ENCODE measurements around the gene NME7.
"Not testable (repeated sequence)": the region's sequence is repeated elsewhere in the genome, so short reads cannot be mapped to it uniquely, and the experiment has no call there.

Gene NME7

GRCh38 chr1:169367686-169368405, at the start of gene NME7, which contains the start of gene BLZF1:
Gene NME7 (minus strand): TSS chr1:169367797. CDS start chr1:169367710, 87 bp downstream.
Gene BLZF1 (plus strand): TSS chr1:169368195. CDS start chr1:169369523, 1,328 bp downstream.
- DNase-seq, result peak; percentile 96

- no peak for DNase-seq
These were observed 47.4 kb upstream of the NME7 start for GRCh38 chr1:169414952-169415351.

- not testable (repeated sequence) for DNase-seq
These were observed 40.7 kb upstream of the NME7 start for GRCh38 chr1:169408340-169408739.

GRCh38 chr1:169402578-169402977, 35.0 kb upstream of the NME7 start:
- DNase-seq, result not testable (repeated sequence)

- peak; percentile 17 for DNase-seq
These were observed 28.4 kb upstream of the NME7 start for GRCh38 chr1:169395955-169396354.

GRCh38 chr1:169392406-169392805, 24.8 kb upstream of the NME7 start:
- DNase-seq, result peak; percentile 10

- DNase-seq, result no peak
These were observed 22.7 kb upstream of the NME7 start for GRCh38 chr1:169390303-169390702.

- no peak for DNase-seq
These were observed 19.8 kb upstream of the NME7 start for GRCh38 chr1:169387399-169387798.

- no peak for DNase-seq
These were observed 15.9 kb upstream of the NME7 start for GRCh38 chr1:169383449-169383848.

- DNase-seq, result no peak
These were observed 13.6 kb upstream of the NME7 start for GRCh38 chr1:169381162-169381561.

GRCh38 chr1:169371404-169371803, 3.8 kb upstream of the NME7 start:
- no peak for DNase-seq

- no peak for DNase-seq
These were observed 791 bp upstream of the NME7 start for GRCh38 chr1:169368406-169368769.

- DNase-seq, result no peak
These were observed 406 bp downstream of the NME7 start for GRCh38 chr1:169367096-169367685.

- DNase-seq, result peak; percentile 10
These were observed 2.6 kb downstream of the NME7 start for GRCh38 chr1:169364948-169365347.

GRCh38 chr1:169363046-169363730, 4.4 kb downstream of the NME7 start:
- DNase-seq, result peak; percentile 94

GRCh38 chr1:169361281-169361680, 6.3 kb downstream of the NME7 start:
- peak; percentile 42 for DNase-seq

- DNase-seq, result no peak
These were observed 7.2 kb downstream of the NME7 start for GRCh38 chr1:169360415-169360814.

- DNase-seq, result peak; percentile 46
These were observed 19.1 kb downstream of the NME7 start for GRCh38 chr1:169348383-169349036.

GRCh38 chr1:169347688-169348382, 19.8 kb downstream of the NME7 start:
- no peak for DNase-seq

- no peak for DNase-seq
These were observed 21.5 kb downstream of the NME7 start for GRCh38 chr1:169346036-169346589.

GRCh38 chr1:169345511-169345910, 22.1 kb downstream of the NME7 start:
- no peak for DNase-seq

GRCh38 chr1:169342096-169342495, 25.5 kb downstream of the NME7 start:
- not testable (repeated sequence) for DNase-seq
